HCT116 (cell line): Measurements from ENCODE around the gene AP5Z1. TPM values are rescaled to one million over a fixed set of nuclear protein-coding genes. Genes with fewer than 3 reads are reported as not detected.

Experiments used
- ATAC-seq: fragments of 200-7000 bp; cut with Tn5 transposase; 2 replicates; pipeline ENCODE4 v1.9.1; 2020; ENCODE audit warnings: mild to moderate bottlenecking, moderate library complexity
- BruUV-seq: library from RNA; stranded (reverse); fragments of 400-500 nt; replicated peaks from 2 replicates; lab custom pipeline; 2021; lab: Mats Ljungman, UMichigan
- CTCF ChIA-PET: fragments of 300-600 bp; sonication (Branson Sonifier 250); formaldehyde crosslinking; loops from one replicate; lab custom pipeline; 2021; ENCODE audit warnings: antibody characterized with exemption; lab: Charles Lee
- POLR2A ChIA-PET: fragments of 300-600, 350-600 bp; sonication (Branson Sonifier 250); formaldehyde crosslinking; loops from one replicate; lab custom pipeline; 2021; ENCODE audit warnings: antibody characterized with exemption; lab: Charles Lee
- RAD21 ChIA-PET, 2 experiments: fragments of 300-600 bp; sonication (Branson Sonifier 250); formaldehyde crosslinking; loops; one replicate each; lab custom pipeline; 2023; ENCODE audit warnings: low total read pairs in 2 of 2; ENCODE audit not compliant: uncharacterized antibody in 2 of 2, unreplicated experiment in 2 of 2, low non-redundant PET in 1 of 2; lab: Charles Lee
- DNase-seq: peaks from one replicate; pipeline ENCODE4 v3.0.0-alpha.2; 2010; ENCODE audit warnings: low read depth, low spot score
- H2AFZ ChIP-seq: fragments of 200-600 bp; shearing (Covaris generic), sonication (generic); 2 replicates; pipeline ENCODE4 v1.6.1; 2017; ENCODE audit warnings: low read depth, mixed run types, mixed read lengths, antibody characterized with exemption, low read length; ENCODE audit not compliant: poor library complexity, severe bottlenecking
- H3K27ac ChIP-seq: 2 replicates; pipeline ENCODE4 v1.5.1; 2012; ENCODE audit warnings: low read depth, low read length
- H3K27me3 ChIP-seq: fragments of 200-600 bp; sonication (generic); 2 replicates; pipeline ENCODE4 v1.6.1; 2016; ENCODE audit warnings: mixed run types, low read length, mixed read lengths; ENCODE audit not compliant: insufficient read depth
- H3K36me3 ChIP-seq, 2 experiments: fragments of 200-500 bp in 1 of 2; fragments of 200-600 bp in 1 of 2; sonication (Bioruptor generic) in 1 of 2; sonication (generic) in 1 of 2; 2 replicates each; pipeline versions ENCODE4 v1.5.1 to v1.6.1; 2014 to 2016; ENCODE audit warnings: low read length in 2 of 2, inconsistent platforms in 1 of 2, mixed read lengths in 1 of 2, mixed run types in 1 of 2; ENCODE audit not compliant: insufficient read depth in 2 of 2, control insufficient read depth in 1 of 2
- H3K4me1 ChIP-seq, 2 experiments: fragments of 200-600 bp in 1 of 2; sonication (generic) in 1 of 2; 2 replicates each; pipeline versions ENCODE4 v1.5.1 to v1.6.1; 2012 to 2017; ENCODE audit warnings: low read length in 2 of 2, inconsistent platforms in 1 of 2, mild to moderate bottlenecking in 1 of 2, mixed read lengths in 1 of 2, mixed run types in 1 of 2, moderate library complexity in 1 of 2; ENCODE audit not compliant: insufficient read depth in 2 of 2, control insufficient read depth in 1 of 2
- H3K4me2 ChIP-seq: fragments of 200-600 bp; sonication (generic); 2 replicates; pipeline ENCODE4 v1.6.1; 2017; ENCODE audit warnings: mixed run types, low read length, mixed read lengths
- H3K4me3 ChIP-seq, 2 experiments: fragments of 200-600 bp in 1 of 2; sonication (generic) in 1 of 2; replicated peaks in 1 of 2; 2 replicates each; pipeline ENCODE4 v1.5.1; 2011 to 2016; ENCODE audit warnings: low read length in 2 of 2, control low read depth in 1 of 2, low read depth in 1 of 2, mild to moderate bottlenecking in 1 of 2, mixed read lengths in 1 of 2, mixed run types in 1 of 2
- H3K79me2 ChIP-seq: fragments of 200-600 bp; sonication (generic); 2 replicates; pipeline ENCODE4 v1.6.1; 2017; ENCODE audit warnings: mild to moderate bottlenecking, mixed run types, low read length, moderate library complexity, mixed read lengths; ENCODE audit not compliant: insufficient read depth
- H3K9ac ChIP-seq: fragments of 200-600 bp; sonication (generic); 2 replicates; pipeline ENCODE4 v1.6.1; 2016; ENCODE audit warnings: low read length, mixed read lengths
- H3K9me2 ChIP-seq: fragments of 200-600 bp; sonication (generic), shearing (Covaris generic); 2 replicates; pipeline ENCODE4 v1.6.1; 2017; ENCODE audit warnings: mixed run types, mild to moderate bottlenecking, moderate library complexity; ENCODE audit not compliant: insufficient read depth
- H3K9me3 ChIP-seq, 2 experiments: fragments of 200-500 bp in 1 of 2; fragments of 200-600 bp in 1 of 2; sonication (Bioruptor generic) in 1 of 2; sonication (generic) in 1 of 2; 2 replicates each; pipeline ENCODE4 v1.6.1; 2014 to 2017; ENCODE audit warnings: low read length in 2 of 2, mixed read lengths in 2 of 2, inconsistent platforms in 1 of 2, low read depth in 1 of 2, mild to moderate bottlenecking in 1 of 2, mixed run types in 1 of 2, moderate library complexity in 1 of 2; ENCODE audit not compliant: control insufficient read depth in 1 of 2, insufficient read depth in 1 of 2
- H4K20me1 ChIP-seq: fragments of 200-600 bp; sonication (generic), shearing (Covaris generic); 2 replicates; pipeline ENCODE4 v1.6.1; 2017; ENCODE audit warnings: mixed run types, mild to moderate bottlenecking, moderate library complexity; ENCODE audit not compliant: insufficient read depth
- CTCF ChIP-seq, 3 experiments: fragments of 200-600 bp in 1 of 3; sonication (generic) in 1 of 3; IDR thresholded peaks in 2 of 3; conservative IDR thresholded peaks in 1 of 3; 2 replicates each; pipeline ENCODE4 v1.5.1; 2012 to 2017; ENCODE audit warnings: low read depth in 2 of 3, low read length in 2 of 3, antibody characterized with exemption in 1 of 3, borderline replicate concordance in 1 of 3, control low read depth in 1 of 3, mild to moderate bottlenecking in 1 of 3, mixed read lengths in 1 of 3, mixed run types in 1 of 3, moderate library complexity in 1 of 3; ENCODE audit not compliant: insufficient read depth in 1 of 3
- JUND ChIP-seq: IDR thresholded peaks from 2 replicates; pipeline ENCODE4 v1.6.1; 2012
- MAX ChIP-seq: IDR thresholded peaks from 2 replicates; pipeline ENCODE4 v1.6.1; 2012
- RAD21 ChIP-seq: IDR thresholded peaks from 2 replicates; pipeline ENCODE4 v1.6.1; 2012; ENCODE audit warnings: low read depth, mild to moderate bottlenecking
- SIN3A ChIP-seq: IDR thresholded peaks from 2 replicates; pipeline ENCODE4 v1.6.1; 2012; ENCODE audit warnings: low read depth
- SP1 ChIP-seq: IDR thresholded peaks from 2 replicates; pipeline ENCODE4 v1.6.1; 2012; ENCODE audit warnings: low read depth
- intact Hi-C: fragments of 100-400 bp; cut with micrococcal nuclease; formaldehyde crosslinking; loops from 2 replicates; pipeline ENCODE4 v1.10.0; 2022
- total RNA-seq: library from RNA; stranded (reverse); gene quantifications from one replicate; pipeline ENCODE4 v1.2.1, GENCODE V29; 2021; ENCODE audit not compliant: unreplicated experiment

The AP5Z1 gene
- total RNA-seq, 1 experiment from 2014 or later, result 23.2 TPM

- peaks cover 0 to 2% of the 10 kb centered on the region in 2 experiments; a peak in 1 of 4 replicates for H3K36me3 ChIP-seq
- RAD21 ChIA-PET, result no interaction called here
- DNase-seq, result no peak
- intact Hi-C loops, result no loop called here
- POLR2A ChIA-PET, result no interaction called here
- no peak overlapping the region for H3K9ac ChIP-seq
- no peaks in the 10 kb centered on the region for H4K20me1 ChIP-seq
- no peaks in the 10 kb centered on the region for H3K9me3 ChIP-seq
- H3K9me2 ChIP-seq, result no peaks in the 10 kb centered on the region
- H3K27ac ChIP-seq, result no peak overlapping the region
- H3K4me2 ChIP-seq, result no peak overlapping the region
- no peak overlapping the region for H3K4me3 ChIP-seq
- TF ChIP-seq SP1 (no peak), MAX (no peak), RAD21 (no peak), JUND (no peak), CTCF (IDR thresholded peaks at IDR 0.05 in 2 of 3, conservative IDR thresholded peaks at IDR 0.05 in 1 of 3; ENCODE audit: borderline replicate concordance in 1 of 3, insufficient read depth in 1 of 3, low read depth in 2 of 3, low read length in 2 of 3) (no peak), SIN3A (no peak)
- peaks cover 16% of the 10 kb centered on the region for H3K79me2 ChIP-seq
- H3K27me3 ChIP-seq, result no peaks in the 10 kb centered on the region
- H3K4me1 ChIP-seq, result peaks cover 0 to 2% of the 10 kb centered on the region in 2 experiments; a peak in 3 of 4 replicates
- no peak overlapping the region for H2AFZ ChIP-seq
- BruUV-seq, result no TSS peak
- ATAC-seq, result no peak
- CTCF ChIA-PET, result no interaction called here
These were observed 6.1 kb downstream of the AP5Z1 start for GRCh38 chr7:4781366-4782069.
